Thyroid gland (tissue), 4 donors: Measurements from ENCODE around the gene GRB10.

Experiments used
- CTCF ChIP-seq, 6 experiments: fragments of 200-600 bp in 3 of 6; fragments of 450-650 bp in 3 of 6; sonication (generic) in 3 of 6; IDR thresholded peaks; one replicate each; pipeline ENCODE4 v1.5.1; 2016 to 2019; ENCODE audit warnings: antibody characterized with exemption in 6 of 6, mild to moderate bottlenecking in 2 of 6, inconsistent platforms in 1 of 6, moderate library complexity in 1 of 6
- POLR2A ChIP-seq, 2 donors: fragments of 450-650 bp; IDR thresholded peaks; one replicate each; pipeline ENCODE4 v1.6.1; 2017; ENCODE audit warnings: antibody characterized with exemption in 2 of 2, mild to moderate bottlenecking in 2 of 2, moderate library complexity in 1 of 2

GRCh38 chr7:50815138-50815537 is 32.4 kb upstream of the GRB10 start:
- TF ChIP-seq CTCF (IDR thresholded peaks at IDR 0.05), result no peak
- TF ChIP-seq POLR2A (IDR thresholded peaks at IDR 0.05), result no peak
